ENCODE data around the gene GALR2.

- TF ChIP-seq, protein P1, sequence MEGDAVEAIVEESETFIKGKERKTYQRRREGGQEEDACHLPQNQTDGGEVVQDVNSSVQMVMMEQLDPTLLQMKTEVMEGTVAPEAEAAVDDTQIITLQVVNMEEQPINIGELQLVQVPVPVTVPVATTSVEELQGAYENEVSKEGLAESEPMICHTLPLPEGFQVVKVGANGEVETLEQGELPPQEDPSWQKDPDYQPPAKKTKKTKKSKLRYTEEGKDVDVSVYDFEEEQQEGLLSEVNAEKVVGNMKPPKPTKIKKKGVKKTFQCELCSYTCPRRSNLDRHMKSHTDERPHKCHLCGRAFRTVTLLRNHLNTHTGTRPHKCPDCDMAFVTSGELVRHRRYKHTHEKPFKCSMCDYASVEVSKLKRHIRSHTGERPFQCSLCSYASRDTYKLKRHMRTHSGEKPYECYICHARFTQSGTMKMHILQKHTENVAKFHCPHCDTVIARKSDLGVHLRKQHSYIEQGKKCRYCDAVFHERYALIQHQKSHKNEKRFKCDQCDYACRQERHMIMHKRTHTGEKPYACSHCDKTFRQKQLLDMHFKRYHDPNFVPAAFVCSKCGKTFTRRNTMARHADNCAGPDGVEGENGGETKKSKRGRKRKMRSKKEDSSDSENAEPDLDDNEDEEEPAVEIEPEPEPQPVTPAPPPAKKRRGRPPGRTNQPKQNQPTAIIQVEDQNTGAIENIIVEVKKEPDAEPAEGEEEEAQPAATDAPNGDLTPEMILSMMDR (conservative IDR thresholded peaks at IDR 0.05; ENCODE audit: low read depth, low read length) = no peak
- no peak for TF ChIP-seq EZH2 (IDR thresholded peaks at IDR 0.05; ENCODE audit: borderline replicate concordance, low read depth, low read length, poor library complexity, severe bottlenecking)
Observed at GRCh38 chr17:76033139-76033538, 41.4 kb upstream of the GALR2 start.
